OCI-LY7 (cell line): ENCODE results near the gene NUDT19. TPM values are rescaled to one million over a fixed set of nuclear protein-coding genes. Genes with fewer than 3 reads are reported as not detected.

Experiments used
- BruUV-seq: library from RNA; stranded (reverse); fragments of 400-500 nt; replicated peaks from 2 replicates; lab custom pipeline; 2021; lab: Mats Ljungman, UMichigan
- CTCF ChIA-PET: fragments of 300-600 bp; sonication (Branson Sonifier 250); formaldehyde crosslinking; loops from one replicate; lab custom pipeline; 2022; ENCODE audit warnings: antibody characterized with exemption; ENCODE audit not compliant: unreplicated experiment; lab: Charles Lee
- POLR2A ChIA-PET: fragments of 300-600 bp; sonication (Branson Sonifier 250); formaldehyde crosslinking; loops from one replicate; lab custom pipeline; 2022; ENCODE audit warnings: antibody characterized with exemption; lab: Charles Lee
- DNase-seq: peaks from one replicate; pipeline ENCODE4 v3.0.0-alpha.2; 2015; ENCODE audit warnings: low spot score
- H2AFZ ChIP-seq: fragments of 200-600 bp; sonication (generic), shearing (Covaris generic); 2 replicates; pipeline ENCODE4 v1.6.1; 2014; ENCODE audit warnings: mild to moderate bottlenecking, antibody characterized with exemption, low read length, moderate library complexity
- H3K27ac ChIP-seq: fragments of 200-600 bp; sonication (generic); 2 replicates; pipeline ENCODE4 v1.5.1; 2014; ENCODE audit warnings: mixed run types, low read depth, mild to moderate bottlenecking, moderate library complexity, low read length, inconsistent platforms; ENCODE audit not compliant: poor library complexity, severe bottlenecking
- H3K36me3 ChIP-seq: fragments of 200-600 bp; sonication (generic); 2 replicates; pipeline ENCODE4 v1.6.1; 2014; ENCODE audit warnings: mild to moderate bottlenecking, antibody characterized with exemption, low read length, moderate library complexity, mixed read lengths; ENCODE audit not compliant: insufficient read depth
- H3K4me1 ChIP-seq: fragments of 200-600 bp; sonication (generic); 2 replicates; pipeline ENCODE4 v1.5.1; 2014; ENCODE audit warnings: mild to moderate bottlenecking, low read length; ENCODE audit not compliant: insufficient read depth, poor library complexity, severe bottlenecking
- H3K4me2 ChIP-seq: fragments of 200-600 bp; sonication (generic); 2 replicates; pipeline ENCODE4 v1.6.1; 2014; ENCODE audit warnings: mild to moderate bottlenecking, low read length
- H3K4me3 ChIP-seq: fragments of 200-600 bp; sonication (generic); 2 replicates; pipeline ENCODE4 v1.5.1; 2014; ENCODE audit warnings: mild to moderate bottlenecking, low read depth, low read length; ENCODE audit not compliant: poor library complexity, severe bottlenecking
- H3K79me2 ChIP-seq: fragments of 200-600 bp; sonication (generic); 2 replicates; pipeline ENCODE4 v1.6.1; 2016; ENCODE audit warnings: low read depth, mild to moderate bottlenecking, low read length, moderate library complexity, mixed read lengths; ENCODE audit not compliant: insufficient read depth
- H3K9me2 ChIP-seq: fragments of 200-600 bp; sonication (generic); 2 replicates; pipeline ENCODE4 v1.6.1; 2016; ENCODE audit warnings: mild to moderate bottlenecking, low read length, mixed read lengths; ENCODE audit not compliant: insufficient read depth
- H3K9me3 ChIP-seq: fragments of 200-600 bp; sonication (generic); 2 replicates; pipeline ENCODE4 v1.6.1; 2014; ENCODE audit warnings: mild to moderate bottlenecking, mixed run types, low read length, mixed read lengths
- H4K20me1 ChIP-seq: fragments of 200-600 bp; sonication (generic); 2 replicates; pipeline ENCODE4 v1.6.1; 2014; ENCODE audit warnings: mild to moderate bottlenecking, antibody characterized with exemption, low read length, moderate library complexity, mixed read lengths; ENCODE audit not compliant: insufficient read depth
- CTCF ChIP-seq: fragments of 200-600 bp; sonication (generic); conservative IDR thresholded peaks from 2 replicates; pipeline ENCODE4 v1.5.1; 2014; ENCODE audit warnings: mild to moderate bottlenecking, antibody characterized with exemption, low read length, moderate library complexity, mixed read lengths
- EZH2phosphoT487 ChIP-seq: fragments of 200-600 bp; sonication (generic); IDR thresholded peaks from 2 replicates; pipeline ENCODE4 v1.6.1; 2018; ENCODE audit warnings: low read depth, borderline replicate concordance, mild to moderate bottlenecking, mixed run types, antibody characterized with exemption, low read length, moderate library complexity, mixed read lengths
- intact Hi-C: fragments of 100-400 bp; cut with micrococcal nuclease; formaldehyde crosslinking; loops from one replicate; pipeline ENCODE4 v1.10.0; 2022; ENCODE audit not compliant: unreplicated experiment
- total RNA-seq, 2 experiments: library from RNA; depleted of rRNA in 1 of 2; stranded (reverse); fragments of >200 nt in 1 of 2; shearing (Covaris generic) in 1 of 2; gene quantifications; 2 replicates each; pipeline ENCODE4 v1.2.3, GENCODE V29; 2014 to 2022

Gene NUDT19
- total RNA-seq, 2 experiments from 2014 or later: 3.4 to 6.8 TPM

GRCh38 chr19:32674153-32674930 is 17.3 kb upstream of the NUDT19 start:
- Histone ChIP-seq H3K4me1 (peaks cover 21% of the 10 kb centered on the region), H3K79me2 (peaks cover 34% of the 10 kb centered on the region), H2AFZ (peak overlapping the region; percentile 80), H3K4me2 (peak overlapping the region; percentile 100), H3K4me3 (peak overlapping the region; percentile 99), H3K27ac (peak overlapping the region; percentile 36), H4K20me1 (peaks cover 10% of the 10 kb centered on the region; the same call in 1 of the 2 replicates), H3K9me2 (no peaks in the 10 kb centered on the region), H3K36me3 (peaks cover 5% of the 10 kb centered on the region; the same call in 1 of the 2 replicates), H3K9me3 (no peaks in the 10 kb centered on the region)
- CTCF ChIA-PET: interaction anchor here (0.9 kb wide), 1 partner anchor 8 kb away, joined by 3 read pairs; no protein-coding TSS in a partner anchor
- intact Hi-C loops: loop anchor here (10.0 kb wide), 1 partner anchor 500 kb away; no protein-coding TSS in a partner anchor
- no peak for DNase-seq
- BruUV-seq: no TSS peak
- no peak for TF ChIP-seq CTCF
- no peak for TF ChIP-seq EZH2phosphoT487
- POLR2A ChIA-PET: interaction anchor here (0.5 to 1.4 kb wide), 2 partner anchors 9 to 1726 kb away, joined by 3 to 5 read pairs; no protein-coding TSS in a partner anchor

- Histone ChIP-seq H3K4me3 (peak within 1 kb of the TSS; percentile 99), H4K20me1 (peaks cover 10% of the 10 kb centered on the region; the same call in 1 of the 2 replicates), H3K36me3 (peaks cover 5% of the 10 kb centered on the region; the same call in 1 of the 2 replicates), H3K27ac (peak within 1 kb of the TSS; percentile 36), H3K9me2 (no peaks in the 10 kb centered on the region), H3K4me1 (peaks cover 21% of the 10 kb centered on the region), H3K9me3 (no peaks in the 10 kb centered on the region), H2AFZ (peak within 1 kb of the TSS; percentile 98), H3K4me2 (peak within 1 kb of the TSS; percentile 100), H3K79me2 (peaks cover 31% of the 10 kb centered on the region)
- no TSS peak for BruUV-seq
- ChIA-PET POLR2A (interaction anchor here (0.7 kb wide), 1 partner anchor 336 kb away, joined by 3 read pairs; no protein-coding TSS in a partner anchor), CTCF (interaction anchor here (0.9 kb wide), 1 partner anchor 9 kb away, joined by 3 read pairs; no protein-coding TSS in a partner anchor)
- TF ChIP-seq EZH2phosphoT487: no peak
- intact Hi-C loops: loop anchor here (5.0 to 10.0 kb wide), 2 partner anchors 297 to 500 kb away; partner anchors contain the start of genes CEP89 and FAAP24
- peak; percentile 99 for DNase-seq
Measured at GRCh38 chr19:32674931-32675719, 16.5 kb upstream of the NUDT19 start, which contains the start of gene ANKRD27. ANKRD27 (minus strand) TSS chr19:32675180; CDS start chr19:32659015, 16,165 bp downstream.
